Glomerular visceral epithelial cell (primary cell): ENCODE measurements around the gene CALML3.

Experiments used
- DNase-seq: peaks from one replicate; pipeline ENCODE4 v3.0.0-alpha.2; 2016; ENCODE audit errors: extremely low spot score

Gene CALML3

GRCh38 chr10:5525561-5526341, 990 bp downstream of the CALML3 start:
- peak; percentile 56 for DNase-seq

GRCh38 chr10:5526691-5527331, 2.0 kb downstream of the CALML3 start:
- no peak for DNase-seq

- no peak for DNase-seq
Observed at GRCh38 chr10:5527332-5528200, 2.8 kb downstream of the CALML3 start.

GRCh38 chr10:5528989-5529701, 4.4 kb downstream of the CALML3 start:
- DNase-seq: no peak

- DNase-seq: no peak
Observed at GRCh38 chr10:5529702-5530411, 5.1 kb downstream of the CALML3 start.

GRCh38 chr10:5530412-5530806, 5.6 kb downstream of the CALML3 start:
- no peak for DNase-seq

GRCh38 chr10:5530846-5531557, 6.2 kb downstream of the CALML3 start:
- DNase-seq: no peak

GRCh38 chr10:5531558-5532306, 7.0 kb downstream of the CALML3 start:
- no peak for DNase-seq

GRCh38 chr10:5532307-5532605, 7.5 kb downstream of the CALML3 start:
- no peak for DNase-seq

GRCh38 chr10:5532618-5533097, 7.9 kb downstream of the CALML3 start:
- no peak for DNase-seq

GRCh38 chr10:5533098-5533731, 8.5 kb downstream of the CALML3 start:
- no peak for DNase-seq

- no peak for DNase-seq
Observed at GRCh38 chr10:5534051-5534821, 9.5 kb downstream of the CALML3 start.

GRCh38 chr10:5534880-5535856, 10.4 kb downstream of the CALML3 start:
- no peak for DNase-seq

- DNase-seq: no peak
Observed at GRCh38 chr10:5536486-5537081, 11.8 kb downstream of the CALML3 start.

GRCh38 chr10:5537684-5538083, 12.9 kb downstream of the CALML3 start:
- DNase-seq: no peak

- DNase-seq: no peak
Observed at GRCh38 chr10:5538446-5538845, 13.7 kb downstream of the CALML3 start.
